Fibroblast of lung (primary cell): ENCODE data around the gene ICE2. TPM values are rescaled to one million over a fixed set of nuclear protein-coding genes. Genes with fewer than 3 reads are reported as not detected.
A peak's percentile ranks its signal among the peaks of the same experiment; 100 is the strongest.

Experiments used
- DNase-seq, 2 donors: peaks; one replicate each; pipeline versions ENCODE4 v3.0.0 to v3.0.0-alpha.2; 2010; ENCODE audit warnings: low read depth in 2 of 2
- H2AFZ ChIP-seq: 2 replicates; pipeline ENCODE4 v1.5.1; 2012; ENCODE audit warnings: low read length, control low read depth, inconsistent platforms
- H3K27ac ChIP-seq: 2 replicates; pipeline ENCODE4 v1.5.1; 2011; ENCODE audit warnings: low read length, control low read depth; ENCODE audit not compliant: insufficient read depth
- H3K27me3 ChIP-seq: 2 replicates; pipeline ENCODE4 v1.5.1; 2011; ENCODE audit warnings: mild to moderate bottlenecking, low read length; ENCODE audit not compliant: control insufficient read depth, insufficient read depth
- H3K36me3 ChIP-seq: 2 replicates; pipeline ENCODE4 v1.5.1; 2011; ENCODE audit warnings: low read length; ENCODE audit not compliant: control insufficient read depth, insufficient read depth
- H3K4me1 ChIP-seq: 2 replicates; pipeline ENCODE4 v1.5.1; 2011; ENCODE audit warnings: low read length; ENCODE audit not compliant: control insufficient read depth, insufficient read depth; ENCODE audit errors: extremely low read depth
- H3K4me2 ChIP-seq: 2 replicates; pipeline ENCODE4 v1.5.1; 2011; ENCODE audit warnings: low read length, control low read depth; ENCODE audit not compliant: insufficient read depth; ENCODE audit errors: extremely low read depth
- H3K4me3 ChIP-seq, 4 experiments: fragments of 200-600 bp in 1 of 4; sonication (generic) in 1 of 4; replicated peaks in 1 of 4; 2 replicates each; pipeline ENCODE4 v1.5.1; 2011 to 2016; ENCODE audit warnings: low read length in 4 of 4, low read depth in 3 of 4, mild to moderate bottlenecking in 3 of 4, control low read depth in 2 of 4, inconsistent platforms in 1 of 4, mixed read lengths in 1 of 4; ENCODE audit not compliant: insufficient read depth in 1 of 4; ENCODE audit errors: control extremely low read depth in 1 of 4
- H3K79me2 ChIP-seq: 2 replicates; pipeline ENCODE4 v1.5.1; 2012; ENCODE audit warnings: mild to moderate bottlenecking, low read length, inconsistent platforms; ENCODE audit not compliant: control insufficient read depth, insufficient read depth
- H3K9ac ChIP-seq: 2 replicates; pipeline ENCODE4 v1.5.1; 2011; ENCODE audit warnings: mild to moderate bottlenecking, low read length, control low read depth; ENCODE audit not compliant: insufficient read depth
- H3K9me3 ChIP-seq: 2 replicates; pipeline ENCODE4 v1.5.1; 2012; ENCODE audit warnings: low read depth, low read length; ENCODE audit not compliant: control insufficient read depth, insufficient read depth
- H4K20me1 ChIP-seq: 2 replicates; pipeline ENCODE4 v1.5.1; 2011; ENCODE audit warnings: low read length; ENCODE audit not compliant: control insufficient read depth, insufficient read depth; ENCODE audit errors: extremely low read depth
- EZH2 ChIP-seq: IDR thresholded peaks from 2 replicates; pipeline ENCODE4 v1.5.1; 2012; ENCODE audit warnings: low read length, control low read depth, mild to moderate bottlenecking; ENCODE audit errors: missing control alignments
- polyA plus RNA-seq, 2 donors: library from polyadenylated mRNA; depleted of rRNA in 1 of 2; stranded (reverse) in 1 of 2; unstranded in 1 of 2; fragments of >200 nt; gene quantifications; 2 replicates each; pipeline ENCODE4 v1.2.1, GENCODE V29; 2011 to 2012; ENCODE audit warnings: missing spikeins in 1 of 2
- total RNA-seq: library from RNA; depleted of rRNA; stranded (reverse); fragments of >200 nt; gene quantifications from 2 replicates; pipeline ENCODE4 v1.2.1, GENCODE V29; 2014
- TF ChIP-seq, protein P1 (sequence below), 2 donors: IDR thresholded peaks in 1 of 2; conservative IDR thresholded peaks in 1 of 2; 1 replicate in 1 of 2; 2 replicates in 1 of 2; pipeline ENCODE4 v1.5.1; 2011 to 2012; ENCODE audit warnings: low read length in 2 of 2, control low read depth in 1 of 2, inconsistent platforms in 1 of 2, low read depth in 1 of 2, mild to moderate bottlenecking in 1 of 2

ICE2 gene
- total and polyA plus RNA-seq, 2 donors (not counting 1 experiment from before 2014, with no cell fraction given): 22.3 to 38.6 TPM

DNA sequence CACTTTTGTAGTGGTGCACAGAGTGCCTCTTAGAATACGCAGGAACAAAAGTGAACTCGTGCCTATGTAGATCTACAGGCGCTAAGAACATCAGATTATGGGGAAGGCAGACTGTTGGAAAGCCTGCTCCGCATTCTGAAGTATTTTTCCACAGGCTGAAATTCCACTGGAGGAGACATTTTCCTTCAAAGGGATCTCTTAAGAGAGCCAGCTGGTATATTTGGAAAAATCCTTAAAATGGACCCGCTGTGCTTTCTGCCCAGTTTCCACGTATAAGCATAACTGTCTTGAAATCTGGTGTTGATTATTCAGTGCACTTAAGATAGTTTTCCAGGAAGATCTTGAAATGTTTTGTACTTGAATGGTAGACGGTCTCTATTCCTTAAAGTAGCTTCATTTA, 34.7 kb upstream of the ICE2 start:
- H3K9me3 ChIP-seq: no peaks in the 10 kb centered on the region
- H3K4me1 ChIP-seq: no peaks in the 10 kb centered on the region
- no peak overlapping the region for H2AFZ ChIP-seq
- no peak overlapping the region for H3K27ac ChIP-seq
- no peaks in the 10 kb centered on the region for H3K79me2 ChIP-seq
- H3K36me3 ChIP-seq: no peaks in the 10 kb centered on the region
- H3K4me2 ChIP-seq: no peak overlapping the region
- H4K20me1 ChIP-seq: no peaks in the 10 kb centered on the region
- DNase-seq: no peak
- no peak overlapping the region for H3K4me3 ChIP-seq
- no peaks in the 10 kb centered on the region for H3K27me3 ChIP-seq
- no peak overlapping the region for H3K9ac ChIP-seq
- TF ChIP-seq, protein P1, sequence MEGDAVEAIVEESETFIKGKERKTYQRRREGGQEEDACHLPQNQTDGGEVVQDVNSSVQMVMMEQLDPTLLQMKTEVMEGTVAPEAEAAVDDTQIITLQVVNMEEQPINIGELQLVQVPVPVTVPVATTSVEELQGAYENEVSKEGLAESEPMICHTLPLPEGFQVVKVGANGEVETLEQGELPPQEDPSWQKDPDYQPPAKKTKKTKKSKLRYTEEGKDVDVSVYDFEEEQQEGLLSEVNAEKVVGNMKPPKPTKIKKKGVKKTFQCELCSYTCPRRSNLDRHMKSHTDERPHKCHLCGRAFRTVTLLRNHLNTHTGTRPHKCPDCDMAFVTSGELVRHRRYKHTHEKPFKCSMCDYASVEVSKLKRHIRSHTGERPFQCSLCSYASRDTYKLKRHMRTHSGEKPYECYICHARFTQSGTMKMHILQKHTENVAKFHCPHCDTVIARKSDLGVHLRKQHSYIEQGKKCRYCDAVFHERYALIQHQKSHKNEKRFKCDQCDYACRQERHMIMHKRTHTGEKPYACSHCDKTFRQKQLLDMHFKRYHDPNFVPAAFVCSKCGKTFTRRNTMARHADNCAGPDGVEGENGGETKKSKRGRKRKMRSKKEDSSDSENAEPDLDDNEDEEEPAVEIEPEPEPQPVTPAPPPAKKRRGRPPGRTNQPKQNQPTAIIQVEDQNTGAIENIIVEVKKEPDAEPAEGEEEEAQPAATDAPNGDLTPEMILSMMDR (conservative IDR thresholded peaks at IDR 0.05 in 1 of 2, IDR thresholded peaks at IDR 0.05 in 1 of 2; ENCODE audit: low read depth in 1 of 2, low read length in 2 of 2): no peak
- no peak for TF ChIP-seq EZH2

DNA sequence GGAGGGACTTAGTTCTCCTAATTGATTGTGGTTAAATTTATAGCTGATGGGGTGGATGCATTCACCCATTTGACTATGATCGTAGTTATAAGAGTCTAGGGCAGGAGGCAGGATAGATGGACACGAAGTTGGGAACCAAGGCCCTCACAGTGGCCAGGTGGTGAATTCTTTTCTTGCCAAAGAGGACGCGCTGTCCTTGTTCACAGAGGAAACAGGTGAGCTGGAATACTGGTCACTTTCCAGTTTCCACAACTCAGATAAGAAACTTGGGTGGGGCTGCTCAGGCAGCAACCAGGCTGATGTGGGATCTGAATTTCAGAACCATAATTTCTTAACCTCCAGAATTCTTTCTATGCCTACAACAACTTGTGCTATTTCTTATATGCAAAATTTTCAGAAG, 34.0 kb upstream of the ICE2 start:
- no peaks in the 10 kb centered on the region for H3K9me3 ChIP-seq
- peaks cover 2% of the 10 kb centered on the region for H3K4me1 ChIP-seq
- no peak for DNase-seq

DNA sequence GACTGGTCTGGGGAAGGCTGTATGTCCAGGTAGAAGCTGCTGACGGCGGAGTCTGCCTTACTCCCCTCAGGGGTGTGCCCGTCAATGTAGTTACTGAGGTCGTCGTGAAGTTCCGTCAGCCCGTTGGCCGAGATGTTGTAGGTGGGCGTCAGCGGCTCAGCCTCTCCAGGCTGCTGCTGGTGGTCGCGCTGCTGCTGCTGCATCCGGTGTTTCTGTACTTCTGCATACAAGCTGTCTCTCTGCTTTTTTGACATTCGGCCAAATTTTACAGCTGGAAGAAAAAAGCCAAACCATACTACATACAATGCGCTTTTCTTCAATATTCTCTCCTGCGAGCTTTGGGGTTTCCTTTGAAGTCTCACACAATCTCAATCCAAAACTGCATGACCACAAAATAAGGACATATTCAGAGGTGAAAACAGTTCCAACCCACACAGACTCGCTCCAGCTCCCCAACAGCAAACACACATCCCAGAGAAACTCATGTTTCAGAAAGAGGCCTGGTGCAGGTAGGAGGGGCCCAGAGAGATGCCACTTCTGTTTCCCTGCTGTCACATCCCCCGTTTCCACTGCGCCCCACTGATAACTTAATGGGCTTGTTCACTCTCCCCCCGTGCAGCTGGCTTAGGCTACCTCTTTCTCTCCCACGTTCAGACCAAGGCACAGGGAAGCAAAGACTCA, 32.5 kb upstream of the ICE2 start:
- no peaks in the 10 kb centered on the region for H3K79me2 ChIP-seq
- H3K9ac ChIP-seq: no peak overlapping the region
- no peak for TF ChIP-seq EZH2
- TF ChIP-seq, protein P1 (conservative IDR thresholded peaks at IDR 0.05 in 1 of 2, IDR thresholded peaks at IDR 0.05 in 1 of 2; ENCODE audit: low read depth in 1 of 2, low read length in 2 of 2): no peak
- H3K4me1 ChIP-seq: peaks cover 3% of the 10 kb centered on the region
- no peak overlapping the region for H2AFZ ChIP-seq
- no peak overlapping the region for H3K27ac ChIP-seq
- no peaks in the 10 kb centered on the region for H3K9me3 ChIP-seq
- H3K27me3 ChIP-seq: no peaks in the 10 kb centered on the region
- no peaks in the 10 kb centered on the region for H3K36me3 ChIP-seq
- H4K20me1 ChIP-seq: no peaks in the 10 kb centered on the region
- DNase-seq: peak in 1 of 2 donors; percentile 33
- no peak overlapping the region for H3K4me3 ChIP-seq
- H3K4me2 ChIP-seq: no peak overlapping the region

More for the DNA sequence above, 34.0 kb upstream of the ICE2 start:
- TF ChIP-seq, protein P1 (conservative IDR thresholded peaks at IDR 0.05 in 1 of 2, IDR thresholded peaks at IDR 0.05 in 1 of 2; ENCODE audit: low read depth in 1 of 2, low read length in 2 of 2): no peak
- TF ChIP-seq EZH2: no peak
- Histone ChIP-seq H3K27ac (no peak overlapping the region), H3K36me3 (no peaks in the 10 kb centered on the region), H3K9ac (no peak overlapping the region), H3K4me2 (no peak overlapping the region), H2AFZ (no peak overlapping the region), H3K79me2 (no peaks in the 10 kb centered on the region), H3K4me3 (no peak overlapping the region), H4K20me1 (no peaks in the 10 kb centered on the region), H3K27me3 (no peaks in the 10 kb centered on the region)
